H1 (cell line): Measurements from ENCODE around the gene ERC1. TPM values are rescaled to one million over a fixed set of nuclear protein-coding genes. Genes with fewer than 3 reads are reported as not detected.

Experiments used
- EP300 ChIP-seq, 2 experiments: IDR thresholded peaks; 1 replicate in 1 of 2; 2 replicates in 1 of 2; pipeline ENCODE4 v1.6.1; 2011 to 2012; ENCODE audit warnings: low read depth in 2 of 2, low read length in 2 of 2, mild to moderate bottlenecking in 2 of 2, borderline replicate concordance in 1 of 2, inconsistent platforms in 1 of 2, moderate library complexity in 1 of 2
- MAX ChIP-seq: IDR thresholded peaks from 2 replicates; pipeline ENCODE4 v1.6.1; 2012; ENCODE audit warnings: inconsistent platforms
- SUZ12 ChIP-seq: fragments of 200-600 bp; sonication (generic); IDR thresholded peaks from 2 replicates; pipeline ENCODE4 v1.6.1; 2012; ENCODE audit warnings: mild to moderate bottlenecking, inconsistent platforms, low read length, moderate library complexity, mixed read lengths
- USF2 ChIP-seq: IDR thresholded peaks from 2 replicates; pipeline ENCODE4 v1.6.1; 2011; ENCODE audit warnings: low read length, improper control_type of control experiment
- polyA plus RNA-seq, 7 experiments: library from polyadenylated mRNA; depleted of rRNA in 3 of 7; stranded (reverse) in 5 of 7; unstranded in 2 of 7; fragments of >200 nt in 5 of 7; fragments of 200-250 nt in 2 of 7; gene quantifications; 1 replicate in 5 of 7; 2 replicates in 1 of 7; 4 replicates in 1 of 7; pipeline versions ENCODE4 v1.2.1 to v1.2.3, GENCODE V29; 2011 to 2013; ENCODE audit warnings: missing spikeins in 2 of 7, mixed read lengths in 2 of 7
- total RNA-seq: library from RNA; stranded (reverse); fragmentation: NEBNext Ultra II Directional; extraction: Animal tissue kit (Norgen Biotek cat#: 25700); gene quantifications from 2 replicates; pipeline ENCODE4 v1.2.1, GENCODE V29; 2021

The ERC1 gene
- total and polyA plus RNA-seq, 2 of the 8 experiments (the other 6 are each of a cell fraction or from before 2014, with no cell fraction given), result 7.8 to 45.7 TPM

DNA sequence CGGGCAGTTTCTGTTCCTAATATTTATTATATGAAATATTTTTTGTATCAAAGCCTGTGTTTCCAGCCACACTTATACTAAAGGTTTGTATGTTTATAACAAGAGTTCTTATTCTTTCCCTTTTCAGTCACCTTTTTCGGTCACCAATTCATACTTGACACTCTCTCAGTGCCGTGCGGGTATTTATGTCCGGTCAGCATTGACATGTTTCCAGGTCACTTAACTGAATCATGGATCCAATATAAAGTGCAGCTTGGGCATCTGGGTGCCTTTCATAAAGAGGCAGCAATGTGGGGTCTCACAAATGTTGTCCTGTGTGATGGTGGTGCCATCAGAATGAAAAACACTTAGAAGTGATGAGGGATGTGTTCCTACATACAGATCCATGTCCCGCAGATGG, 141.3 kb downstream of the ERC1 start (continued):
- no peak for TF ChIP-seq EP300 (IDR thresholded peaks at IDR 0.05; ENCODE audit: borderline replicate concordance in 1 of 2, low read depth in 2 of 2, low read length in 2 of 2)
- no peak for TF ChIP-seq MAX
- no peak for TF ChIP-seq SUZ12
- TF ChIP-seq USF2, result no peak
